Fibroblast of villous mesenchyme (primary cell): ENCODE measurements around the gene POLR1B. TPM values are rescaled to one million over a fixed set of nuclear protein-coding genes. Genes with fewer than 3 reads are reported as not detected.
"Not testable (repeated sequence)": the region's sequence is repeated elsewhere in the genome, so short reads cannot be mapped to it uniquely, and the experiment has no call there.

Source experiments
- DNase-seq: peaks from one replicate; pipeline ENCODE4 v3.0.0-alpha.2; 2010; ENCODE audit warnings: low read depth
- H3K4me3 ChIP-seq: 2 replicates; pipeline ENCODE4 v1.5.1; 2011; ENCODE audit warnings: low read depth, mild to moderate bottlenecking, low read length
- CTCF ChIP-seq: IDR thresholded peaks from 2 replicates; pipeline ENCODE4 v1.5.1; 2012; ENCODE audit warnings: low read depth, mild to moderate bottlenecking, low read length; ENCODE audit not compliant: insufficient read depth
- total RNA-seq: library from RNA; depleted of rRNA; stranded (reverse); fragments of >200 nt; gene quantifications from 2 replicates; pipeline ENCODE4 v1.2.3, GENCODE V29; 2012

The POLR1B gene
- total RNA-seq, 1 donor, result 16.0 TPM

GRCh38 chr2:112516801-112517200 lies 25.5 kb upstream of the POLR1B start:
- DNase-seq, result no peak
- no peak overlapping the region for H3K4me3 ChIP-seq
- no peak for TF ChIP-seq CTCF

- H3K4me3 ChIP-seq, result no peak overlapping the region
- TF ChIP-seq CTCF, result no peak
- DNase-seq, result no peak
Measured at GRCh38 chr2:112518807-112519206, 23.5 kb upstream of the POLR1B start.

- no peak for TF ChIP-seq CTCF
Measured at GRCh38 chr2:112519506-112519905, 22.8 kb upstream of the POLR1B start.

GRCh38 chr2:112520234-112520783 lies 22.0 kb upstream of the POLR1B start:
- TF ChIP-seq CTCF, result no peak
- DNase-seq, result no peak
- H3K4me3 ChIP-seq, result no peak overlapping the region

More at GRCh38 chr2:112519506-112519905, 22.8 kb upstream of the POLR1B start:
- H3K4me3 ChIP-seq, result no peak overlapping the region
- DNase-seq, result no peak

- no peak for DNase-seq
- TF ChIP-seq CTCF, result no peak
- H3K4me3 ChIP-seq, result no peak overlapping the region
Measured at GRCh38 chr2:112523291-112523777, 18.9 kb upstream of the POLR1B start.

GRCh38 chr2:112524276-112524675 lies 18.0 kb upstream of the POLR1B start:
- not testable (repeated sequence) for H3K4me3 ChIP-seq, DNase-seq

GRCh38 chr2:112528541-112528940 lies 13.7 kb upstream of the POLR1B start:
- no peak for DNase-seq
- H3K4me3 ChIP-seq, result no peak overlapping the region
- TF ChIP-seq CTCF, result no peak
